ENCODE results near the gene FAM81A. TPM values are rescaled to one million over a fixed set of nuclear protein-coding genes. Genes with fewer than 3 reads are reported as not detected.
"Not testable (repeated sequence)": the region's sequence is repeated elsewhere in the genome, so short reads cannot be mapped to it uniquely, and the experiment has no call there.

Gene FAM81A
- total RNA-seq, 4 donors from 2014 or later: 0.80 to 8.4 (median 4.6) TPM; not detected in 1

DNA sequence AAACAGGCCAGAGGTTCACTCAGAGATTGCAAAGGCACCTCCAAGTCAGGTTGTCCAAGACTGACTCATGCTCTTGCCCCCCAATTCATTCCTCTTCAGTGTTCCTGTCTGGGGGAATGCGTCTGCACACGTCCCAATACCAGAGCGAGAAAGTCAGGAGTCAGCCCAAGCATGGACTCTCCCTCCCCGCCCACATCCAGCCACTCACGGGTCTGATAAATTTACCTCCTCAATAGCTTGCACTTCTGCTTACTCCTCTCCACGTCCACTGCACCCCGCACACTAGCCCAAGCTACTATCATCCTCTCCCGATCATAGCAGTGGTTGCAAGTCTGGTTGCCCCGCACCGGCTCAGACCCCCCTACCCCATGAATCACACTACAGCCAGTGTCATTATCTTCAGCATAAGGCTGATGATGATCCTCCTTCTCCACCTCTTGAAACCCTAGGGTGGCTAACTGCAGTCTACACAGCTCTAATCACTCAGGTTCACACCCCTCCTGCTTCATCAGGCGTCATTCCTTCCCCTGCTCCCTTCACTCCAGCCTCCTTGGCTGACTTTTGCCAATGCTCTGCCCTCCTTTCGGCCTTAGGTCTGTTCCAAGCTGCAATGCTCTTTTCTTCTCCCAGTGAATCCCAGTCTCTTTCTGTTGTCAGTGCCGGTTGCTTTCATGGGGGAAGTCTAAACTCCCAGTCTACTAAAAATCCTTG is 37.7 kb upstream of the FAM81A start:
- Histone ChIP-seq H3K4me1 (peaks cover 0 to 15% (median 9%) of the 10 kb centered on the region in 4 donors), H3K36me3 (no peaks in the 10 kb centered on the region), H3K9me3 (no peaks in the 10 kb centered on the region), H3K27ac (no peak overlapping the region), H3K27me3 (no peaks in the 10 kb centered on the region), H3K4me3 (no peak overlapping the region)
- WGBS, 2 donors (ENCODE audit: low coverage in 1 of 2): 76 to 82% methylated on average over 12 to 13 of the region's 13 CpGs
- TF ChIP-seq EP300 (IDR thresholded peaks at IDR 0.05; ENCODE audit: low read depth) (no peak), POLR2AphosphoS5 (IDR thresholded peaks at IDR 0.05) (no peak), CTCF (IDR thresholded peaks at IDR 0.05) (no peak), POLR2A (IDR thresholded peaks at IDR 0.05) (no peak)
- intact Hi-C loops (cut with DNase I; ENCODE audit: low total_unique reads) (no loop called here), in situ Hi-C loops (cut with MboI; ENCODE audit: low pct_ligation_motif_present in 1 of 4, low pct_unique_long_range_greater_than_20kb in 1 of 4, low sequenced_read_pairs in 3 of 4) (no loop called here)
- no peak for DNase-seq

GRCh38 chr15:59401051-59401823 is 36.7 kb upstream of the FAM81A start:
- peak overlapping the region; percentile 48 to 71 (median 63) for H3K27ac ChIP-seq
- 63 to 74% methylated on average over 10 of the region's 10 CpGs for WGBS, 2 donors (ENCODE audit: low coverage in 1 of 2)

DNA sequence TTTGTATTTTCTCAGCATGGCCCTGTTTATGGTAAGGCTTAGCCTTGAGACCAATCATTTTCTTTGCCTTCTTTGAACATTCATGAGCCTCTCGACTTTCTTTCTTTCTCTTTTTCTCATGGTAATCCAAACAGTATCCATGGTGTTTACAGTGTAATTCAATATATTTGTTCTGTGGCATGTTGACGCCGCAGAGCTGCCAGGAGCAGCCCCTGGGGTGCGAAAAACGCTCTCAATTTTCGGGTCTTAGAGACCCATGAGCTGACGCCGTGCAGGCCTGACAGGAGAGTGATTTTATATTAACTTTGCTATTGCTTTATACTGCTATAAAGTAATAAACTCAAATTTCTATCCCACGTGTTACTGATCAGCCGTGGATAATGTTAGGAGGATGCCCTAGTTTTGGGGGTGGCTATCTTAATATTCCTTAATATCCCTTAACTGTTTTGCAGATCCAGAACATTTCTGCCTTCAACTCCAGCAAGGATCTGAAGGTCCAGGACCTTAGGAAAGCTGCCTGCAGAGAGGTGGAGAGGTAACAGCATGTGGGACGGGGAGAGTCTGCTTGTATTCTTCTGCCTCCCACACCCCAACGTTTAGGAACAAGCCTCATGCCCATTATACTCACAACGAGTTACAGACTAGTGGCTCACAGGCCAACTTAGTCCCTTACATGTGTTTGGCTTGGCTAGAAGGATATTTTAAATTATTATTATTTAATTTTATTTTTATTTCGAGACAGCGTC is 36.0 kb upstream of the FAM81A start:
- intact Hi-C loops (cut with DNase I; ENCODE audit: low total_unique reads) (no loop called here), in situ Hi-C loops (cut with MboI; ENCODE audit: low pct_ligation_motif_present in 1 of 4, low pct_unique_long_range_greater_than_20kb in 1 of 4, low sequenced_read_pairs in 3 of 4) (no loop called here)
- Histone ChIP-seq H3K27ac (peak overlapping the region; percentile 48 to 71 (median 63)), H3K4me1 (peaks cover 0 to 19% (median 9%) of the 10 kb centered on the region in 4 donors), H3K36me3 (no peaks in the 10 kb centered on the region), H3K4me3 (peak overlapping the region in 1 of 4 donors; percentile 24), H3K9me3 (no peaks in the 10 kb centered on the region), H3K27me3 (no peaks in the 10 kb centered on the region)
- no peak for TF ChIP-seq EP300 (IDR thresholded peaks at IDR 0.05; ENCODE audit: low read depth)
- peak; percentile 25 for TF ChIP-seq POLR2A (IDR thresholded peaks at IDR 0.05)
- TF ChIP-seq POLR2AphosphoS5 (IDR thresholded peaks at IDR 0.05): peak in 1 of 3 donors; percentile 46
- WGBS, 2 donors (ENCODE audit: low coverage in 1 of 2): 45 to 54% methylated on average over 14 to 15 of the region's 15 CpGs
- DNase-seq: peak; percentile 30

More at GRCh38 chr15:59401051-59401823, 36.7 kb upstream of the FAM81A start:
- intact Hi-C loops (cut with DNase I; ENCODE audit: low total_unique reads); in situ Hi-C loops (cut with MboI; ENCODE audit: low pct_ligation_motif_present in 1 of 4, low pct_unique_long_range_greater_than_20kb in 1 of 4, low sequenced_read_pairs in 3 of 4); H3K27me3 ChIP-seq; H3K4me3 ChIP-seq; DNase-seq; H3K9me3 ChIP-seq; H3K36me3 ChIP-seq: not testable (repeated sequence)
- H3K4me1 ChIP-seq: peaks cover 0 to 19% (median 9%) of the 10 kb centered on the region in 4 donors

GRCh38 chr15:59405079-59405478 is 32.9 kb upstream of the FAM81A start:
- Histone ChIP-seq H3K9me3 (no peaks in the 10 kb centered on the region), H3K4me3 (no peak overlapping the region), H3K27ac (no peak overlapping the region), H3K4me1 (peaks cover 0 to 28% (median 13%) of the 10 kb centered on the region in 4 donors), H3K27me3 (no peaks in the 10 kb centered on the region), H3K36me3 (no peaks in the 10 kb centered on the region)
- TF ChIP-seq CTCF (IDR thresholded peaks at IDR 0.05) (no peak), EP300 (IDR thresholded peaks at IDR 0.05; ENCODE audit: low read depth) (no peak), POLR2AphosphoS5 (IDR thresholded peaks at IDR 0.05) (no peak), POLR2A (IDR thresholded peaks at IDR 0.05) (no peak)
- in situ Hi-C loops (cut with MboI; ENCODE audit: low pct_ligation_motif_present in 1 of 4, low pct_unique_long_range_greater_than_20kb in 1 of 4, low sequenced_read_pairs in 3 of 4) (no loop called here), intact Hi-C loops (cut with DNase I; ENCODE audit: low total_unique reads) (no loop called here)
- WGBS, 2 donors (ENCODE audit: low coverage in 1 of 2): 0 to 47% methylated on average over 1 to 7 of the region's 7 CpGs
- DNase-seq: peak; percentile 35

Data from transverse colon (tissue), 4 donors.